HCT116 (cell line): ENCODE measurements around the gene POTEJ.
"Not testable (repeated sequence)": the region's sequence is repeated elsewhere in the genome, so short reads cannot be mapped to it uniquely, and the experiment has no call there.

ENCODE experiments used
- CBX3 ChIP-seq: IDR thresholded peaks from 2 replicates; pipeline ENCODE4 v1.6.1; 2012; ENCODE audit warnings: low read depth
- EZH2 ChIP-seq: fragments of 200-600 bp; sonication (generic); IDR thresholded peaks from 2 replicates; pipeline ENCODE4 v1.6.1; 2017; ENCODE audit warnings: antibody characterized with exemption, mixed run types
- EZH2phosphoT487 ChIP-seq: fragments of 200-600 bp; IDR thresholded peaks from 2 replicates; pipeline ENCODE4 v1.6.1; 2018; ENCODE audit warnings: antibody characterized with exemption, borderline replicate concordance
- FOSL1 ChIP-seq: IDR thresholded peaks from 2 replicates; pipeline ENCODE4 v1.6.1; 2012; ENCODE audit warnings: low read depth
- POLR2A ChIP-seq: IDR thresholded peaks from 2 replicates; pipeline ENCODE4 v1.7.0; 2011; ENCODE audit warnings: borderline replicate concordance; ENCODE audit not compliant: insufficient read depth, insufficient read length; ENCODE audit errors: extremely low read depth
- POLR2AphosphoS5 ChIP-seq: IDR thresholded peaks from 2 replicates; pipeline ENCODE4 v1.6.1; 2011; ENCODE audit warnings: mild to moderate bottlenecking, low read depth, low read length, moderate library complexity
- RAD21 ChIP-seq: IDR thresholded peaks from 2 replicates; pipeline ENCODE4 v1.6.1; 2012; ENCODE audit warnings: low read depth, mild to moderate bottlenecking
- TF ChIP-seq, protein P1 (sequence below), 3 experiments: fragments of 200-600 bp in 1 of 3; sonication (generic) in 1 of 3; IDR thresholded peaks in 2 of 3; conservative IDR thresholded peaks in 1 of 3; 2 replicates each; pipeline ENCODE4 v1.5.1; 2012 to 2017; ENCODE audit warnings: low read depth in 2 of 3, low read length in 2 of 3, antibody characterized with exemption in 1 of 3, borderline replicate concordance in 1 of 3, control low read depth in 1 of 3, mild to moderate bottlenecking in 1 of 3, mixed read lengths in 1 of 3, mixed run types in 1 of 3, moderate library complexity in 1 of 3; ENCODE audit not compliant: insufficient read depth in 1 of 3
- TF ChIP-seq, protein P2 (sequence below): IDR thresholded peaks from 2 replicates; pipeline ENCODE4 v1.6.1; 2011; ENCODE audit warnings: mild to moderate bottlenecking, low read length, moderate library complexity; ENCODE audit not compliant: insufficient replicate concordance; ENCODE audit errors: extremely low read depth

DNA sequence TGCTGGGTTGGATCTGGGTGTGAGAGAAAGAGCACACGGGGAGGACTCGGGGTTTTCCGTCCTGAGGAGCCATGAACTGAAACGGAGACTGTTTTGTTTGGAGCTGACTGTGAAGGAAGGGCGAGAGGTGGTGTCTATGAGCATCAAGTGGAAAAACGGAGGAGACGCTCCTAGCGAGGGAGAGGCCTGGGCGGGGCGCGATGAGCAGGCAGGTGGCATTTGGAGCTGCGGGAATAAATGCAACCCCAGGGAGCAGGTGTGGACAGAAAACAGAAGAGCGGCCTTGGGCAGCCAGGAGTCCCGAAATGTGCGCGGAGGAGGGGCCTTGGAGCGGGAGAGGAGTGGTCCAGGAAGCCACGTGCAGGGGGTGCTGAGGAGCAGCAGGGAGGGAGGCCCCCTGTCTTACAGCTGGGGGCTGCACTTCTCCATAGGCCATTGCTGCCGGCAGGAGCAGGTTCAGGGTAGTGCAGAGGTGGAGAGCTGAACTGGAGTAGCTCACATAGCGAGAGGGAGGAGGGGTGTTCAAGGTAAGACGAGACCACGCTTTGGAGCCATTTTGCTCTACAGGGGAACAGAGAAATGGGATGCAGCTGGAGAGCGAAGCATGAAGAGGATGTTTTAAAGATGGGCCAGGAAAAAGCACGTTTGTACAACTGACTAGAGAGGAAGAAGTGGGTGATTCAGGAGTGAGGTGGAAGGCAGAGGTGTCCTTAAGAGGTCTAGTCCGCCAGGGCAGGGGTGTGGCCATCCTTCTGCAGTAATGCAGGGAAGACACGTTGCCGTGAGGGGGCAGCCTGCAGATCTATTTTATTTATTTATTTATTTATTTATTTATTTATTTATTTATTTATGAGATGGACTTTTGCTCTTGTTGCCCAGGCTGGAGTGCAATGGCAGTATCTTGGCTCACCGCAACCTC, 2.0 kb upstream of the POTEJ start:
- TF ChIP-seq, protein P1, sequence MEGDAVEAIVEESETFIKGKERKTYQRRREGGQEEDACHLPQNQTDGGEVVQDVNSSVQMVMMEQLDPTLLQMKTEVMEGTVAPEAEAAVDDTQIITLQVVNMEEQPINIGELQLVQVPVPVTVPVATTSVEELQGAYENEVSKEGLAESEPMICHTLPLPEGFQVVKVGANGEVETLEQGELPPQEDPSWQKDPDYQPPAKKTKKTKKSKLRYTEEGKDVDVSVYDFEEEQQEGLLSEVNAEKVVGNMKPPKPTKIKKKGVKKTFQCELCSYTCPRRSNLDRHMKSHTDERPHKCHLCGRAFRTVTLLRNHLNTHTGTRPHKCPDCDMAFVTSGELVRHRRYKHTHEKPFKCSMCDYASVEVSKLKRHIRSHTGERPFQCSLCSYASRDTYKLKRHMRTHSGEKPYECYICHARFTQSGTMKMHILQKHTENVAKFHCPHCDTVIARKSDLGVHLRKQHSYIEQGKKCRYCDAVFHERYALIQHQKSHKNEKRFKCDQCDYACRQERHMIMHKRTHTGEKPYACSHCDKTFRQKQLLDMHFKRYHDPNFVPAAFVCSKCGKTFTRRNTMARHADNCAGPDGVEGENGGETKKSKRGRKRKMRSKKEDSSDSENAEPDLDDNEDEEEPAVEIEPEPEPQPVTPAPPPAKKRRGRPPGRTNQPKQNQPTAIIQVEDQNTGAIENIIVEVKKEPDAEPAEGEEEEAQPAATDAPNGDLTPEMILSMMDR (IDR thresholded peaks at IDR 0.05 in 2 of 3, conservative IDR thresholded peaks at IDR 0.05 in 1 of 3; ENCODE audit: borderline replicate concordance in 1 of 3, insufficient read depth in 1 of 3, low read depth in 2 of 3, low read length in 2 of 3): not testable (repeated sequence)
- TF ChIP-seq POLR2A, FOSL1, POLR2AphosphoS5, EZH2phosphoT487, CBX3, RAD21, EZH2: not testable (repeated sequence)
- TF ChIP-seq, protein P2, sequence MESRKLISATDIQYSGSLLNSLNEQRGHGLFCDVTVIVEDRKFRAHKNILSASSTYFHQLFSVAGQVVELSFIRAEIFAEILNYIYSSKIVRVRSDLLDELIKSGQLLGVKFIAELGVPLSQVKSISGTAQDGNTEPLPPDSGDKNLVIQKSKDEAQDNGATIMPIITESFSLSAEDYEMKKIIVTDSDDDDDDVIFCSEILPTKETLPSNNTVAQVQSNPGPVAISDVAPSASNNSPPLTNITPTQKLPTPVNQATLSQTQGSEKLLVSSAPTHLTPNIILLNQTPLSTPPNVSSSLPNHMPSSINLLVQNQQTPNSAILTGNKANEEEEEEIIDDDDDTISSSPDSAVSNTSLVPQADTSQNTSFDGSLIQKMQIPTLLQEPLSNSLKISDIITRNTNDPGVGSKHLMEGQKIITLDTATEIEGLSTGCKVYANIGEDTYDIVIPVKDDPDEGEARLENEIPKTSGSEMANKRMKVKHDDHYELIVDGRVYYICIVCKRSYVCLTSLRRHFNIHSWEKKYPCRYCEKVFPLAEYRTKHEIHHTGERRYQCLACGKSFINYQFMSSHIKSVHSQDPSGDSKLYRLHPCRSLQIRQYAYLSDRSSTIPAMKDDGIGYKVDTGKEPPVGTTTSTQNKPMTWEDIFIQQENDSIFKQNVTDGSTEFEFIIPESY: not testable (repeated sequence)
